ENCODE measurements around the gene TMEM191B. TPM values are rescaled to one million over a fixed set of nuclear protein-coding genes. Genes with fewer than 3 reads are reported as not detected.
"Not testable (repeated sequence)": the region's sequence is repeated elsewhere in the genome, so short reads cannot be mapped to it uniquely, and the experiment has no call there.

Gene TMEM191B
- 1.2 TPM for total RNA-seq
- 2.0 TPM for polyA plus RNA-seq
- long read RNA-seq, donor 1, partial matches to known transcripts: 0 of 1 reads
- long read RNA-seq, donor 1, other reads (novel, unspliced or antisense): 0 of 1 reads
- long read RNA-seq, donor 2: 0 reads
- long read RNA-seq, donor 3: 0 reads
- long read RNA-seq, donor 4: 0 reads
- long read RNA-seq, donor 5: 0 reads
- long read RNA-seq, donor 6: 0 reads
- long read RNA-seq, donor 7: 0 reads
- long read RNA-seq, donor 8, partial matches to known transcripts: 0 of 1 reads
- long read RNA-seq, donor 8, other reads (novel, unspliced or antisense): 0 of 1 reads
- long read RNA-seq, donor 9: 0 reads
- long read RNA-seq, donor 10: 0 reads

GRCh38 chr22:18527752-18528596 is at the start of gene TMEM191B:
Gene TMEM191B (plus strand): TSS chr22:18527802. CDS start chr22:18527981, 179 bp downstream.
- Histone ChIP-seq H3K4me3 (ENCODE audit: low read length in 2 of 2) (peak within 1 kb of the TSS in 1 of 2 donors; percentile 33), H3K27ac (ENCODE audit: low read depth in 1 of 2, low read length in 1 of 2) (peak within 1 kb of the TSS in 1 of 2 donors; percentile 81)
- not testable (repeated sequence) for H3K27me3 ChIP-seq (ENCODE audit: control insufficient read depth in 2 of 2, insufficient read depth in 1 of 2, low read length in 1 of 2); H3K4me1 ChIP-seq (ENCODE audit: control insufficient read depth in 2 of 2, insufficient read depth in 2 of 2, low read length in 2 of 2); H3K36me3 ChIP-seq (ENCODE audit: control insufficient read depth in 2 of 2, insufficient read depth in 2 of 2, low read length in 1 of 2); DNase-seq (ENCODE audit: low read depth in 6 of 9, low spot score in 9 of 9); H3K9me3 ChIP-seq (ENCODE audit: control insufficient read depth in 2 of 2, insufficient read depth in 1 of 2, low read length in 1 of 2)
- no CpG with 5 or more reads among the region's 65 CpGs for WGBS

- not testable (repeated sequence) for H3K4me3 ChIP-seq (ENCODE audit: low read length in 2 of 2); H3K4me1 ChIP-seq (ENCODE audit: control insufficient read depth in 2 of 2, insufficient read depth in 2 of 2, low read length in 2 of 2); DNase-seq (ENCODE audit: low read depth in 6 of 9, low spot score in 9 of 9); H3K27ac ChIP-seq (ENCODE audit: low read depth in 1 of 2, low read length in 1 of 2); H3K36me3 ChIP-seq (ENCODE audit: control insufficient read depth in 2 of 2, insufficient read depth in 2 of 2, low read length in 1 of 2); H3K9me3 ChIP-seq (ENCODE audit: control insufficient read depth in 2 of 2, insufficient read depth in 1 of 2, low read length in 1 of 2); H3K27me3 ChIP-seq (ENCODE audit: control insufficient read depth in 2 of 2, insufficient read depth in 1 of 2, low read length in 1 of 2)
- no CpG with 5 or more reads among the region's 3 CpGs for WGBS
Measured at GRCh38 chr22:18496227-18496626, 31.4 kb upstream of the TMEM191B start.

GRCh38 chr22:18511327-18511726 is 16.3 kb upstream of the TMEM191B start:
- H3K4me1 ChIP-seq (ENCODE audit: control insufficient read depth in 2 of 2, insufficient read depth in 2 of 2, low read length in 2 of 2); H3K27ac ChIP-seq (ENCODE audit: low read depth in 1 of 2, low read length in 1 of 2); H3K27me3 ChIP-seq (ENCODE audit: control insufficient read depth in 2 of 2, insufficient read depth in 1 of 2, low read length in 1 of 2); DNase-seq (ENCODE audit: low read depth in 6 of 9, low spot score in 9 of 9); H3K4me3 ChIP-seq (ENCODE audit: low read length in 2 of 2); H3K36me3 ChIP-seq (ENCODE audit: control insufficient read depth in 2 of 2, insufficient read depth in 2 of 2, low read length in 1 of 2); H3K9me3 ChIP-seq (ENCODE audit: control insufficient read depth in 2 of 2, insufficient read depth in 1 of 2, low read length in 1 of 2): not testable (repeated sequence)
- no CpG with 5 or more reads among the region's 6 CpGs for WGBS

GRCh38 chr22:18512378-18512777 is 15.2 kb upstream of the TMEM191B start:
- not testable (repeated sequence) for DNase-seq (ENCODE audit: low read depth in 6 of 9, low spot score in 9 of 9); H3K4me1 ChIP-seq (ENCODE audit: control insufficient read depth in 2 of 2, insufficient read depth in 2 of 2, low read length in 2 of 2); H3K27ac ChIP-seq (ENCODE audit: low read depth in 1 of 2, low read length in 1 of 2); H3K4me3 ChIP-seq (ENCODE audit: low read length in 2 of 2); H3K9me3 ChIP-seq (ENCODE audit: control insufficient read depth in 2 of 2, insufficient read depth in 1 of 2, low read length in 1 of 2); H3K36me3 ChIP-seq (ENCODE audit: control insufficient read depth in 2 of 2, insufficient read depth in 2 of 2, low read length in 1 of 2); H3K27me3 ChIP-seq (ENCODE audit: control insufficient read depth in 2 of 2, insufficient read depth in 1 of 2, low read length in 1 of 2)
- 74% methylated on average over 6 of the region's 10 CpGs for WGBS

GRCh38 chr22:18513454-18513853 is 14.1 kb upstream of the TMEM191B start:
- H3K4me1 ChIP-seq (ENCODE audit: control insufficient read depth in 2 of 2, insufficient read depth in 2 of 2, low read length in 2 of 2); H3K36me3 ChIP-seq (ENCODE audit: control insufficient read depth in 2 of 2, insufficient read depth in 2 of 2, low read length in 1 of 2); H3K27ac ChIP-seq (ENCODE audit: low read depth in 1 of 2, low read length in 1 of 2); H3K27me3 ChIP-seq (ENCODE audit: control insufficient read depth in 2 of 2, insufficient read depth in 1 of 2, low read length in 1 of 2); H3K4me3 ChIP-seq (ENCODE audit: low read length in 2 of 2); DNase-seq (ENCODE audit: low read depth in 6 of 9, low spot score in 9 of 9); H3K9me3 ChIP-seq (ENCODE audit: control insufficient read depth in 2 of 2, insufficient read depth in 1 of 2, low read length in 1 of 2): not testable (repeated sequence)
- 81% methylated on average over 5 of the region's 10 CpGs for WGBS

GRCh38 chr22:18518061-18518460 is 9.5 kb upstream of the TMEM191B start, which contains the start of gene GGTLC3:
Gene GGTLC3 (minus strand): TSS chr22:18518161. CDS start chr22:18517897, 264 bp downstream.
- not testable (repeated sequence) for DNase-seq (ENCODE audit: low read depth in 6 of 9, low spot score in 9 of 9); H3K27ac ChIP-seq (ENCODE audit: low read depth in 1 of 2, low read length in 1 of 2); H3K4me1 ChIP-seq (ENCODE audit: control insufficient read depth in 2 of 2, insufficient read depth in 2 of 2, low read length in 2 of 2); H3K4me3 ChIP-seq (ENCODE audit: low read length in 2 of 2); H3K27me3 ChIP-seq (ENCODE audit: control insufficient read depth in 2 of 2, insufficient read depth in 1 of 2, low read length in 1 of 2); H3K9me3 ChIP-seq (ENCODE audit: control insufficient read depth in 2 of 2, insufficient read depth in 1 of 2, low read length in 1 of 2); H3K36me3 ChIP-seq (ENCODE audit: control insufficient read depth in 2 of 2, insufficient read depth in 2 of 2, low read length in 1 of 2)
- no CpG with 5 or more reads among the region's 5 CpGs for WGBS

GRCh38 chr22:18522762-18523161 is 4.8 kb upstream of the TMEM191B start:
- not testable (repeated sequence) for H3K27me3 ChIP-seq (ENCODE audit: control insufficient read depth in 2 of 2, insufficient read depth in 1 of 2, low read length in 1 of 2); DNase-seq (ENCODE audit: low read depth in 6 of 9, low spot score in 9 of 9); H3K36me3 ChIP-seq (ENCODE audit: control insufficient read depth in 2 of 2, insufficient read depth in 2 of 2, low read length in 1 of 2); H3K9me3 ChIP-seq (ENCODE audit: control insufficient read depth in 2 of 2, insufficient read depth in 1 of 2, low read length in 1 of 2); H3K27ac ChIP-seq (ENCODE audit: low read depth in 1 of 2, low read length in 1 of 2); H3K4me1 ChIP-seq (ENCODE audit: control insufficient read depth in 2 of 2, insufficient read depth in 2 of 2, low read length in 2 of 2); H3K4me3 ChIP-seq (ENCODE audit: low read length in 2 of 2)
- no CpG with 5 or more reads among the region's 6 CpGs for WGBS

GRCh38 chr22:18523328-18523727 is 4.3 kb upstream of the TMEM191B start:
- H3K4me3 ChIP-seq (ENCODE audit: low read length in 2 of 2); H3K4me1 ChIP-seq (ENCODE audit: control insufficient read depth in 2 of 2, insufficient read depth in 2 of 2, low read length in 2 of 2); DNase-seq (ENCODE audit: low read depth in 6 of 9, low spot score in 9 of 9); H3K27ac ChIP-seq (ENCODE audit: low read depth in 1 of 2, low read length in 1 of 2); H3K27me3 ChIP-seq (ENCODE audit: control insufficient read depth in 2 of 2, insufficient read depth in 1 of 2, low read length in 1 of 2); H3K9me3 ChIP-seq (ENCODE audit: control insufficient read depth in 2 of 2, insufficient read depth in 1 of 2, low read length in 1 of 2); H3K36me3 ChIP-seq (ENCODE audit: control insufficient read depth in 2 of 2, insufficient read depth in 2 of 2, low read length in 1 of 2): not testable (repeated sequence)
- no CpG with 5 or more reads among the region's 4 CpGs for WGBS

Data from thymus (tissue), 14 donors.